GM19397 (cell line): ENCODE measurements around the gene EEPD1.
A peak's percentile ranks its signal among the peaks of the same experiment; 100 is the strongest.

Source experiments
- ATAC-seq: cut with Tn5 transposase; IDR thresholded peaks from one replicate; pipeline ENCODE4 v1.9.1; 2021; ENCODE audit warnings: mild to moderate bottlenecking, moderate library complexity; ENCODE audit not compliant: unreplicated experiment

The EEPD1 gene

GRCh38 chr7:36188906-36189305, 35.9 kb downstream of the EEPD1 start:
- no peak for ATAC-seq

- no peak for ATAC-seq
Measured at GRCh38 chr7:36190447-36191291, 37.6 kb downstream of the EEPD1 start.

- ATAC-seq: peak; percentile 22
Measured at GRCh38 chr7:36191292-36191920, 38.4 kb downstream of the EEPD1 start.

GRCh38 chr7:36192053-36192824, 39.2 kb downstream of the EEPD1 start:
- ATAC-seq: peak; percentile 51

GRCh38 chr7:36192877-36193276, 39.8 kb downstream of the EEPD1 start:
- no peak for ATAC-seq

GRCh38 chr7:36198854-36199266, 45.8 kb downstream of the EEPD1 start:
- ATAC-seq: no peak

GRCh38 chr7:36199329-36199728, 46.3 kb downstream of the EEPD1 start:
- ATAC-seq: no peak

- ATAC-seq: no peak
Measured at GRCh38 chr7:36201122-36201723, 48.2 kb downstream of the EEPD1 start.

- no peak for ATAC-seq
Measured at GRCh38 chr7:36202398-36202797, 49.3 kb downstream of the EEPD1 start.

- ATAC-seq: no peak
Measured at GRCh38 chr7:36203071-36203790, 50.2 kb downstream of the EEPD1 start.

GRCh38 chr7:36204044-36204663, 51.1 kb downstream of the EEPD1 start:
- ATAC-seq: no peak

GRCh38 chr7:36204929-36205635, 52.0 kb downstream of the EEPD1 start:
- ATAC-seq: no peak

GRCh38 chr7:36205803-36206202, 52.7 kb downstream of the EEPD1 start:
- ATAC-seq: no peak

GRCh38 chr7:36207451-36208291, 54.6 kb downstream of the EEPD1 start:
- no peak for ATAC-seq

- no peak for ATAC-seq
Measured at GRCh38 chr7:36208426-36208825, 55.4 kb downstream of the EEPD1 start.

- no peak for ATAC-seq
Measured at GRCh38 chr7:36208997-36209813, 56.2 kb downstream of the EEPD1 start.

- ATAC-seq: no peak
Measured at GRCh38 chr7:36209814-36210183, 56.7 kb downstream of the EEPD1 start.
